ENCODE results near the gene ATP6V0A1.

The ATP6V0A1 gene

GRCh38 chr17:42526031-42526444 is 67.4 kb downstream of the ATP6V0A1 start:
- Histone ChIP-seq H3K27ac (ENCODE audit: low read length) (no peak overlapping the region), H3K4me3 (ENCODE audit: low read length) (no peak overlapping the region), H3K27me3 (ENCODE audit: control insufficient read depth, insufficient read depth, low read length) (no peaks in the 10 kb centered on the region), H3K4me1 (ENCODE audit: control insufficient read depth, insufficient read depth, low read length) (no peaks in the 10 kb centered on the region; the same call in 1 of the 2 replicates), H3K9me3 (ENCODE audit: control insufficient read depth, insufficient read depth, low read length) (no peaks in the 10 kb centered on the region), H3K36me3 (ENCODE audit: control insufficient read depth, insufficient read depth, low read length) (peaks cover 10% of the 10 kb centered on the region)
- WGBS (ENCODE audit: insufficient coverage, insufficient read length): no CpG with 5 or more reads among the region's 6 CpGs
- no peak for DNase-seq (ENCODE audit: low read depth, low spot score)

GRCh38 chr17:42527932-42528331 is 69.3 kb downstream of the ATP6V0A1 start:
- Histone ChIP-seq H3K4me3 (ENCODE audit: low read length) (no peak overlapping the region), H3K36me3 (ENCODE audit: control insufficient read depth, insufficient read depth, low read length) (no peaks in the 10 kb centered on the region), H3K27me3 (ENCODE audit: control insufficient read depth, insufficient read depth, low read length) (no peaks in the 10 kb centered on the region), H3K9me3 (ENCODE audit: control insufficient read depth, insufficient read depth, low read length) (no peaks in the 10 kb centered on the region), H3K4me1 (ENCODE audit: control insufficient read depth, insufficient read depth, low read length) (no peaks in the 10 kb centered on the region; the same call in 1 of the 2 replicates), H3K27ac (ENCODE audit: low read length) (no peak overlapping the region)
- no peak for DNase-seq (ENCODE audit: low read depth, low spot score)
- WGBS (ENCODE audit: insufficient coverage, insufficient read length): no CpG with 5 or more reads among the region's 6 CpGs

- WGBS (ENCODE audit: insufficient coverage, insufficient read length): no CpG with 5 or more reads among the region's 3 CpGs
- Histone ChIP-seq H3K27ac (ENCODE audit: low read length) (no peak overlapping the region), H3K4me3 (ENCODE audit: low read length) (no peak overlapping the region), H3K36me3 (ENCODE audit: control insufficient read depth, insufficient read depth, low read length) (no peaks in the 10 kb centered on the region), H3K4me1 (ENCODE audit: control insufficient read depth, insufficient read depth, low read length) (no peaks in the 10 kb centered on the region; the same call in 1 of the 2 replicates), H3K27me3 (ENCODE audit: control insufficient read depth, insufficient read depth, low read length) (no peaks in the 10 kb centered on the region), H3K9me3 (ENCODE audit: control insufficient read depth, insufficient read depth, low read length) (no peaks in the 10 kb centered on the region)
- no peak for DNase-seq (ENCODE audit: low read depth, low spot score)
These were observed 70.4 kb downstream of the ATP6V0A1 start for GRCh38 chr17:42529061-42529460.

GRCh38 chr17:42530952-42531454 is 72.3 kb downstream of the ATP6V0A1 start:
- no peak for DNase-seq (ENCODE audit: low read depth, low spot score)
- WGBS (ENCODE audit: insufficient coverage, insufficient read length): no CpG with 5 or more reads among the region's 2 CpGs
- H3K36me3 ChIP-seq (ENCODE audit: control insufficient read depth, insufficient read depth, low read length): no peaks in the 10 kb centered on the region
- no peaks in the 10 kb centered on the region for H3K27me3 ChIP-seq (ENCODE audit: control insufficient read depth, insufficient read depth, low read length)
- H3K4me3 ChIP-seq (ENCODE audit: low read length): no peak overlapping the region
- no peaks in the 10 kb centered on the region for H3K9me3 ChIP-seq (ENCODE audit: control insufficient read depth, insufficient read depth, low read length)
- H3K27ac ChIP-seq (ENCODE audit: low read length): no peak overlapping the region
- H3K4me1 ChIP-seq (ENCODE audit: control insufficient read depth, insufficient read depth, low read length): peaks cover 3% of the 10 kb centered on the region

GRCh38 chr17:42531455-42532354 is 73.0 kb downstream of the ATP6V0A1 start:
- Histone ChIP-seq H3K4me1 (ENCODE audit: control insufficient read depth, insufficient read depth, low read length) (peaks cover 3% of the 10 kb centered on the region), H3K27ac (ENCODE audit: low read length) (no peak overlapping the region), H3K36me3 (ENCODE audit: control insufficient read depth, insufficient read depth, low read length) (no peaks in the 10 kb centered on the region), H3K9me3 (ENCODE audit: control insufficient read depth, insufficient read depth, low read length) (no peaks in the 10 kb centered on the region), H3K4me3 (ENCODE audit: low read length) (peak overlapping the region; percentile 10; the same call in 1 of the 2 replicates), H3K27me3 (ENCODE audit: control insufficient read depth, insufficient read depth, low read length) (no peaks in the 10 kb centered on the region)
- DNase-seq (ENCODE audit: low read depth, low spot score): no peak
- WGBS (ENCODE audit: insufficient coverage, insufficient read length): no CpG with 5 or more reads among the region's 60 CpGs

- peak overlapping the region; percentile 70; the same call in 1 of the 2 replicates for H3K4me3 ChIP-seq (ENCODE audit: low read length)
- no CpG with 5 or more reads among the region's 26 CpGs for WGBS (ENCODE audit: insufficient coverage, insufficient read length)
- peaks cover 5% of the 10 kb centered on the region; the same call in 1 of the 2 replicates for H3K36me3 ChIP-seq (ENCODE audit: control insufficient read depth, insufficient read depth, low read length)
- no peaks in the 10 kb centered on the region for H3K9me3 ChIP-seq (ENCODE audit: control insufficient read depth, insufficient read depth, low read length)
- no peak for DNase-seq (ENCODE audit: low read depth, low spot score)
- H3K4me1 ChIP-seq (ENCODE audit: control insufficient read depth, insufficient read depth, low read length): peaks cover 7% of the 10 kb centered on the region
- no peaks in the 10 kb centered on the region for H3K27me3 ChIP-seq (ENCODE audit: control insufficient read depth, insufficient read depth, low read length)
- no peak overlapping the region for H3K27ac ChIP-seq (ENCODE audit: low read length)
These were observed 76.7 kb downstream of the ATP6V0A1 start for GRCh38 chr17:42535155-42536047.

- H3K4me1 ChIP-seq (ENCODE audit: control insufficient read depth, insufficient read depth, low read length): peaks cover 7% of the 10 kb centered on the region
- no peak for DNase-seq (ENCODE audit: low read depth, low spot score)
- no peaks in the 10 kb centered on the region for H3K9me3 ChIP-seq (ENCODE audit: control insufficient read depth, insufficient read depth, low read length)
- no peaks in the 10 kb centered on the region for H3K27me3 ChIP-seq (ENCODE audit: control insufficient read depth, insufficient read depth, low read length)
- no CpG with 5 or more reads among the region's 40 CpGs for whole genome bisulfite sequencing (ENCODE audit: insufficient coverage, insufficient read length)
- peaks cover 5% of the 10 kb centered on the region; the same call in 1 of the 2 replicates for H3K36me3 ChIP-seq (ENCODE audit: control insufficient read depth, insufficient read depth, low read length)
- H3K4me3 ChIP-seq (ENCODE audit: low read length): peak within 1 kb of the TSS; percentile 70
- H3K27ac ChIP-seq (ENCODE audit: low read length): no peak within 1 kb of the TSS
These were observed 77.3 kb downstream of the ATP6V0A1 start, which contains the start of gene NAGLU for GRCh38 chr17:42536048-42536371. TSS of gene NAGLU (plus strand) at chr17:42536241. CDS start at chr17:42536273, 32 bp downstream.

- Histone ChIP-seq H3K36me3 (ENCODE audit: control insufficient read depth, insufficient read depth, low read length) (peaks cover 5% of the 10 kb centered on the region; the same call in 1 of the 2 replicates), H3K4me3 (ENCODE audit: low read length) (peak overlapping the region; percentile 70), H3K27me3 (ENCODE audit: control insufficient read depth, insufficient read depth, low read length) (no peaks in the 10 kb centered on the region), H3K9me3 (ENCODE audit: control insufficient read depth, insufficient read depth, low read length) (no peaks in the 10 kb centered on the region), H3K27ac (ENCODE audit: low read length) (no peak overlapping the region), H3K4me1 (ENCODE audit: control insufficient read depth, insufficient read depth, low read length) (peaks cover 7% of the 10 kb centered on the region)
- no CpG with 5 or more reads among the region's 65 CpGs for WGBS (ENCODE audit: insufficient coverage, insufficient read length)
- DNase-seq (ENCODE audit: low read depth, low spot score): no peak
These were observed 77.9 kb downstream of the ATP6V0A1 start for GRCh38 chr17:42536372-42537155.

- no CpG with 5 or more reads among the region's 31 CpGs for WGBS (ENCODE audit: insufficient coverage, insufficient read length)
- Histone ChIP-seq H3K27me3 (ENCODE audit: control insufficient read depth, insufficient read depth, low read length) (no peaks in the 10 kb centered on the region), H3K36me3 (ENCODE audit: control insufficient read depth, insufficient read depth, low read length) (peaks cover 5% of the 10 kb centered on the region; the same call in 1 of the 2 replicates), H3K4me3 (ENCODE audit: low read length) (peak overlapping the region; percentile 70; the same call in 1 of the 2 replicates), H3K9me3 (ENCODE audit: control insufficient read depth, insufficient read depth, low read length) (no peaks in the 10 kb centered on the region), H3K27ac (ENCODE audit: low read length) (no peak overlapping the region), H3K4me1 (ENCODE audit: control insufficient read depth, insufficient read depth, low read length) (peaks cover 7% of the 10 kb centered on the region)
- no peak for DNase-seq (ENCODE audit: low read depth, low spot score)
These were observed 78.6 kb downstream of the ATP6V0A1 start for GRCh38 chr17:42537156-42537805.
